K562 (cell line): ENCODE data around the gene SUN5. TPM values are rescaled to one million over a fixed set of nuclear protein-coding genes. Genes with fewer than 3 reads are reported as not detected.

Experiments
- ATAC-seq: fragments of 200-7000 bp; cut with Tn5 transposase; 3 replicates; pipeline ENCODE4 v1.9.1; 2020; ENCODE audit warnings: moderate library complexity
- BruUV-seq: library from RNA; stranded (reverse); fragments of 400-500 nt; replicated peaks from 2 replicates; lab custom pipeline; 2021; lab: Mats Ljungman, UMichigan
- CTCF ChIA-PET: fragments of 300-600 bp; formaldehyde crosslinking; extraction: SDS; loops from one replicate; lab custom pipeline; 2021; ENCODE audit warnings: low intra/inter-chr PET ratio; lab: Yijun Ruan, JAX
- POLR2A ChIA-PET: fragments of 300-600, 350-650 bp; sonication (Branson Sonifier 250); formaldehyde crosslinking; extraction: SDS; loops from one replicate; lab custom pipeline; 2021; ENCODE audit warnings: antibody characterized with exemption, inconsistent platforms; lab: Yijun Ruan, JAX
- DNase-seq, 4 experiments: peaks; one replicate each; pipeline versions ENCODE4 v3.0.0 to v3.0.0-alpha.2; 2011 to 2018; ENCODE audit warnings: low spot score in 3 of 4, mixed read lengths in 3 of 4; ENCODE audit errors: extremely low read depth in 1 of 4
- FAIRE-seq: peaks from 2 replicates; lab custom pipeline; 2011; peaks lifted over from hg19 to GRCh38; lab: Jason Lieb, UNC
- H2AFZ ChIP-seq: 2 replicates; pipeline ENCODE4 v1.6.0; 2011; ENCODE audit warnings: low read depth, low read length, control low read depth, inconsistent platforms
- H3K27ac ChIP-seq: fragments of 200-600 bp; 3 replicates; pipeline ENCODE4 v1.8.0; 2011; ENCODE audit warnings: low read depth, mild to moderate bottlenecking, control low read depth, inconsistent platforms, low read length, moderate library complexity, mixed read lengths; ENCODE audit errors: extremely low read depth
- H3K27me3 ChIP-seq, 2 experiments: fragments of 300-600 bp in 1 of 2; 2 replicates in 1 of 2; 3 replicates in 1 of 2; pipeline versions ENCODE4 v1.6.0 to v1.8.0; 2011; ENCODE audit warnings: inconsistent platforms in 2 of 2, low read length in 2 of 2, mild to moderate bottlenecking in 1 of 2, mixed read lengths in 1 of 2, moderate library complexity in 1 of 2; ENCODE audit not compliant: control insufficient read depth in 2 of 2, insufficient read depth in 2 of 2
- H3K36me3 ChIP-seq: fragments of 300-600 bp; 3 replicates; pipeline ENCODE4 v1.8.0; 2011; ENCODE audit warnings: mild to moderate bottlenecking, low read length, inconsistent platforms; ENCODE audit not compliant: control insufficient read depth, insufficient read depth
- H3K4me1 ChIP-seq, 2 experiments: fragments of 200-600 bp in 1 of 2; replicated peaks in 1 of 2; 2 replicates in 1 of 2; 3 replicates in 1 of 2; pipeline versions ENCODE4 v1.5.1 to v1.8.0; 2011; ENCODE audit warnings: inconsistent platforms in 2 of 2, low read length in 2 of 2, mild to moderate bottlenecking in 1 of 2, mixed read lengths in 1 of 2, moderate library complexity in 1 of 2; ENCODE audit not compliant: control insufficient read depth in 2 of 2, insufficient read depth in 2 of 2
- H3K4me2 ChIP-seq: 2 replicates; pipeline ENCODE4 v1.6.1; 2011; ENCODE audit warnings: low read length, control low read depth, inconsistent platforms, mixed read lengths; ENCODE audit not compliant: insufficient read depth
- H3K4me3 ChIP-seq: fragments of 200-600 bp; sonication (generic), shearing (Covaris generic); 2 replicates; pipeline ENCODE4 v1.5.1; 2016; ENCODE audit warnings: control low read depth, inconsistent platforms
- H3K79me2 ChIP-seq: fragments of 200-600 bp; 3 replicates; pipeline ENCODE4 v1.8.0; 2011; ENCODE audit warnings: low read length, inconsistent platforms; ENCODE audit not compliant: control insufficient read depth, insufficient read depth
- H3K9ac ChIP-seq, 2 experiments: 2 replicates each; pipeline versions ENCODE4 v1.6.0 to v1.6.1; 2011; ENCODE audit warnings: low read depth in 2 of 2, low read length in 2 of 2, control low read depth in 1 of 2, inconsistent platforms in 1 of 2, mild to moderate bottlenecking in 1 of 2, mixed read lengths in 1 of 2; ENCODE audit not compliant: insufficient read depth in 1 of 2
- H3K9me1 ChIP-seq: one replicate; pipeline ENCODE4 v1.6.0; 2011; ENCODE audit warnings: inconsistent platforms, mild to moderate bottlenecking, low read length, moderate library complexity; ENCODE audit not compliant: control insufficient read depth, insufficient read depth
- H3K9me3 ChIP-seq: replicated peaks from 2 replicates; pipeline ENCODE4 v1.5.1; 2011; ENCODE audit warnings: low read depth, low read length, inconsistent platforms; ENCODE audit not compliant: control insufficient read depth, insufficient read depth
- H4K20me1 ChIP-seq: replicated peaks from 2 replicates; pipeline ENCODE4 v1.6.1; 2011; ENCODE audit warnings: low read length, inconsistent platforms, mixed read lengths; ENCODE audit not compliant: control insufficient read depth, insufficient read depth
- JUND ChIP-seq, 2 experiments: IDR thresholded peaks; 2 replicates in 1 of 2; 3 replicates in 1 of 2; pipeline ENCODE4 v1.6.1; 2011; ENCODE audit warnings: borderline replicate concordance in 2 of 2, low read depth in 2 of 2, low read length in 2 of 2, improper control_type of control experiment in 1 of 2, missing biosample characterization in 1 of 2, missing genetic modification characterization in 1 of 2, missing genetic modification reagents in 1 of 2
- WGBS: fragments of 100-300 bp; shearing (Covaris generic); methylation state at CpG from one replicate; pipeline ENCODE4 v1.1.6; 2016; ENCODE audit warnings: low coverage, mixed read lengths; ENCODE audit not compliant: insufficient coverage; ENCODE audit errors: missing lambda C conversion rate; 5-methylcytosine and 5-hydroxymethylcytosine counted together
- in situ Hi-C: fragments of 300-500 bp; cut with MboI; formaldehyde crosslinking; loops from 4 replicates; pipeline ENCODE4 v1.15.0; 2018; ENCODE audit warnings: inconsistent platforms, mixed read lengths
- intact Hi-C: fragments of 100-400 bp; cut with micrococcal nuclease; formaldehyde crosslinking; loops from 2 replicates; pipeline ENCODE4 v1.14.2; 2022
- polyA plus RNA-seq, 8 experiments: library from polyadenylated mRNA; depleted of rRNA in 4 of 8; stranded (reverse) in 5 of 8; unstranded in 3 of 8; fragments of >200 nt; fragmentation: Nextera tagmentation in 2 of 8; fragmentation: Illumina TruSeq in 1 of 8; extraction: Ambion mirVana in 2 of 8; extraction: Trizol in 1 of 8; gene quantifications; 2 replicates each; pipeline versions ENCODE4 v1.2.1 to v1.2.3, GENCODE V29; 2011 to 2014; ENCODE audit warnings: inconsistent platforms in 1 of 8, missing spikeins in 1 of 8
- total RNA-seq, 7 experiments: library from RNA; depleted of rRNA in 6 of 7; stranded (reverse); fragments of >200 nt in 6 of 7; fragmentation: Illumina TruSeq in 2 of 7; extraction: Trizol in 2 of 7; gene quantifications; 2 replicates each; pipeline versions ENCODE4 v1.2.1 to v1.2.3, GENCODE V29; 2011 to 2021; ENCODE audit warnings: low replicate concordance in 1 of 7
- TF ChIP-seq, protein P1 (sequence below), 3 experiments: IDR thresholded peaks in 2 of 3; conservative IDR thresholded peaks in 1 of 3; 2 replicates each; pipeline ENCODE4 v1.5.1; 2011 to 2012; ENCODE audit warnings: low read length in 3 of 3, mild to moderate bottlenecking in 3 of 3, control low read depth in 2 of 3, improper control_type of control experiment in 1 of 3, inconsistent platforms in 1 of 3, low read depth in 1 of 3, mixed read lengths in 1 of 3, moderate library complexity in 1 of 3; ENCODE audit not compliant: insufficient read depth in 2 of 3

Gene SUN5
- total and polyA plus RNA-seq, 9 of the 15 experiments (the other 6 are each of a cell fraction or from before 2014, with no cell fraction given) = not detected

DNA sequence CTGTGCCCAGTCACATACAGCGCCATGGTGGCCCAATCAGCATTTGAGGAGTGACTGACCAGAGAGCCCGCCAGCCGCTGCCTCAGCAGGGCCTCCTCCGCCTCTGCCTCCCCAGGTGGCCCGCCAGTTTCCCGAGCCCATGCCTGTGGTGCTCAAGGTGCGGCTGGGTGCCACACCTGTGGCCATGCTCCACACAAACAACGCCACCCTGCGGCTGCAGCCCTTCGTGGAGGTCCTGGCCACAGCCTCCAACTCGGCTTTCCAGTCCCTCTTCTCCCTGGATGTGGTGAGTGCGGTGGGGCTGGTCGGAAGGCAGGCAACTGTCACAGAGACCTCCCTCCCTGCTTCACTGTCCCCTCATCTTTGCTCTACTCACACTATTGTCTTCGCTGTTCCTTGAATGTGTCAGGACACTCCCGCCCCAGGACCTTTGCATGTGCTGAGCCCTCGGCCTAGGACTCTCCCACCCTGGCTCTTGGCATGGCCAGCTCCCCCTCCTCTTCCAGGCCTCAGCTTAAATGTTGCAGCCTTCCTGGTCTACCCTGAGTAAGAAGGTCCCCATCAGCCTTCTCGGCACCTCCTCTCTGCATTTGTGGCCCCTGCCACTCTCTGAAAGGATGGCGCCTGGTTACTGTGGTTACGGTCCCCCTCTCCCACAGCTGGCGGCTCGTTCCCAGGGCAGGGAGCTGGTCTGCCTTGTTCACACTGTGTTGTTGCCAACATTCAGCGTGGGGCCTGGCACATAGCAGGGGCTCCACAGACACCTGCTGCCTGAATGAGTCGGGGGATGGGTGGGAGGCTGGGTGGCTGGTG lies 15.4 kb upstream of the SUN5 start:
- DNase-seq (no peak), ATAC-seq (peak; percentile 39), FAIRE-seq (no peak)
- POLR2A ChIA-PET = interaction anchor here (0.5 to 0.6 kb wide), 2 partner anchors 10 to 52 kb away, joined by 3 to 5 read pairs; no protein-coding TSS in a partner anchor
- Histone ChIP-seq H3K4me1 (0 out of 5 replicates have a peak, but pooled peaks cover 0 to 3% of the 10 kb centered on the region in 2 experiments), H2AFZ (no peak overlapping the region), H3K4me3 (no peak overlapping the region), H4K20me1 (no peaks in the 10 kb centered on the region; the same call in 1 of the 2 replicates), H3K4me2 (no peak overlapping the region), H3K27ac (no peak overlapping the region), H3K79me2 (no peaks in the 10 kb centered on the region), H3K9me3 (no peaks in the 10 kb centered on the region), H3K36me3 (no peaks in the 10 kb centered on the region), H3K27me3 (peaks cover 2 to 32% of the 10 kb centered on the region in 2 experiments; a peak in 3 of 5 replicates), H3K9ac (no peak overlapping the region), H3K9me1 (peaks cover 2% of the 10 kb centered on the region)
- intact Hi-C loops = no loop called here
- BruUV-seq = no TSS peak
- WGBS = 3% methylated on average over 21 of the region's 23 CpGs
- CTCF ChIA-PET = no interaction called here
- in situ Hi-C loops = no loop called here
- TF ChIP-seq, protein P1, sequence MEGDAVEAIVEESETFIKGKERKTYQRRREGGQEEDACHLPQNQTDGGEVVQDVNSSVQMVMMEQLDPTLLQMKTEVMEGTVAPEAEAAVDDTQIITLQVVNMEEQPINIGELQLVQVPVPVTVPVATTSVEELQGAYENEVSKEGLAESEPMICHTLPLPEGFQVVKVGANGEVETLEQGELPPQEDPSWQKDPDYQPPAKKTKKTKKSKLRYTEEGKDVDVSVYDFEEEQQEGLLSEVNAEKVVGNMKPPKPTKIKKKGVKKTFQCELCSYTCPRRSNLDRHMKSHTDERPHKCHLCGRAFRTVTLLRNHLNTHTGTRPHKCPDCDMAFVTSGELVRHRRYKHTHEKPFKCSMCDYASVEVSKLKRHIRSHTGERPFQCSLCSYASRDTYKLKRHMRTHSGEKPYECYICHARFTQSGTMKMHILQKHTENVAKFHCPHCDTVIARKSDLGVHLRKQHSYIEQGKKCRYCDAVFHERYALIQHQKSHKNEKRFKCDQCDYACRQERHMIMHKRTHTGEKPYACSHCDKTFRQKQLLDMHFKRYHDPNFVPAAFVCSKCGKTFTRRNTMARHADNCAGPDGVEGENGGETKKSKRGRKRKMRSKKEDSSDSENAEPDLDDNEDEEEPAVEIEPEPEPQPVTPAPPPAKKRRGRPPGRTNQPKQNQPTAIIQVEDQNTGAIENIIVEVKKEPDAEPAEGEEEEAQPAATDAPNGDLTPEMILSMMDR (IDR thresholded peaks at IDR 0.05 in 2 of 3, conservative IDR thresholded peaks at IDR 0.05 in 1 of 3; ENCODE audit: insufficient read depth in 2 of 3, low read depth in 1 of 3, low read length in 3 of 3) = peak in 2 of 3 experiments; percentile 6 to 23; a peak in 1 of 6 replicates
- no peak for TF ChIP-seq JUND (IDR thresholded peaks at IDR 0.05; ENCODE audit: borderline replicate concordance, low read depth, low read length)
- no peak for TF ChIP-seq JUND (tag; IDR thresholded peaks at IDR 0.05; ENCODE audit: borderline replicate concordance, low read depth, low read length)
